PC-9 (cell line): ENCODE data around the gene GRIFIN. TPM values are rescaled to one million over a fixed set of nuclear protein-coding genes. Genes with fewer than 3 reads are reported as not detected.

ENCODE experiments used
- BruUV-seq: library from RNA; stranded (reverse); fragments of 400-500 nt; replicated peaks from 2 replicates; lab custom pipeline; 2021; lab: Mats Ljungman, UMichigan
- CTCF ChIA-PET: fragments of 300-600 bp; sonication (Branson Sonifier 250); formaldehyde crosslinking; loops from one replicate; lab custom pipeline; 2022; ENCODE audit warnings: antibody characterized with exemption; lab: Charles Lee
- POLR2A ChIA-PET: fragments of 300-600 bp; sonication (Branson Sonifier 250); formaldehyde crosslinking; loops from one replicate; lab custom pipeline; 2022; ENCODE audit warnings: antibody characterized with exemption; ENCODE audit not compliant: unreplicated experiment; lab: Charles Lee
- DNase-seq, 2 experiments: peaks; one replicate each; pipeline versions ENCODE4 v3.0.0 to v3.0.0-alpha.2; 2015 to 2022; ENCODE audit warnings: mixed read lengths in 1 of 2
- H2AFZ ChIP-seq: fragments of 200-600 bp; sonication (generic); 2 replicates; pipeline ENCODE4 v1.8.1; 2017; ENCODE audit warnings: antibody characterized with exemption
- H3F3A ChIP-seq: fragments of 200-600 bp; sonication (generic); 2 replicates; pipeline ENCODE4 v1.8.1; 2017; ENCODE audit warnings: antibody characterized with exemption, mild to moderate bottlenecking, low read depth; ENCODE audit not compliant: insufficient read depth
- H3K27ac ChIP-seq: fragments of 200-600 bp; sonication (generic); 2 replicates; pipeline ENCODE4 v1.6.1; 2016; ENCODE audit warnings: mixed run types
- H3K27me3 ChIP-seq: fragments of 200-600 bp; sonication (generic); 2 replicates; pipeline ENCODE4 v1.6.1; 2016; ENCODE audit warnings: low read depth, mixed run types; ENCODE audit not compliant: insufficient read depth
- H3K36me3 ChIP-seq: fragments of 200-600 bp; sonication (generic); 2 replicates; pipeline ENCODE4 v1.6.1; 2016; ENCODE audit warnings: low read depth, mixed run types
- H3K4me1 ChIP-seq: fragments of 200-600 bp; sonication (generic); replicated peaks from 2 replicates; pipeline ENCODE4 v1.6.1; 2016; ENCODE audit warnings: mixed run types; ENCODE audit not compliant: insufficient read depth
- H3K4me2 ChIP-seq: fragments of 200-600 bp; sonication (generic); 2 replicates; pipeline ENCODE4 v1.6.1; 2017; ENCODE audit warnings: mixed run types
- H3K4me3 ChIP-seq: fragments of 200-600 bp; sonication (generic); 2 replicates; pipeline ENCODE4 v1.6.1; 2016; ENCODE audit warnings: mixed run types
- H3K79me2 ChIP-seq: fragments of 200-600 bp; sonication (generic); 2 replicates; pipeline ENCODE4 v1.6.1; 2017; ENCODE audit warnings: low read depth, mixed run types
- H3K9me2 ChIP-seq: fragments of 200-600 bp; sonication (generic); 2 replicates; pipeline ENCODE4 v1.8.1; 2017; ENCODE audit warnings: mild to moderate bottlenecking; ENCODE audit not compliant: insufficient read depth
- H3K9me3 ChIP-seq: fragments of 200-600 bp; sonication (generic); 2 replicates; pipeline ENCODE4 v1.8.1; 2016; ENCODE audit warnings: low read depth; ENCODE audit not compliant: insufficient read depth
- H4K20me1 ChIP-seq: fragments of 200-600 bp; sonication (generic); 2 replicates; pipeline ENCODE4 v1.8.1; 2017; ENCODE audit not compliant: insufficient read depth
- EZH2 ChIP-seq: fragments of 200-600 bp; sonication (generic); IDR thresholded peaks from 2 replicates; pipeline ENCODE4 v1.8.0; 2017; ENCODE audit warnings: antibody characterized with exemption, low read depth
- intact Hi-C: fragments of 100-400 bp; cut with micrococcal nuclease; formaldehyde crosslinking; loops from one replicate; pipeline ENCODE4 v1.10.0; 2022; ENCODE audit not compliant: unreplicated experiment
- total RNA-seq: library from RNA; stranded (reverse); gene quantifications from 2 replicates; pipeline ENCODE4 v1.2.3, GENCODE V29; 2021
- TF ChIP-seq, protein P1 (sequence below): fragments of 200-600 bp; sonication (generic); conservative IDR thresholded peaks from 2 replicates; pipeline ENCODE4 v1.6.1; 2017; ENCODE audit warnings: mixed run types, antibody characterized with exemption, mild to moderate bottlenecking, moderate library complexity

GRIFIN gene
- total RNA-seq, 1 experiment from 2014 or later = not detected

DNA sequence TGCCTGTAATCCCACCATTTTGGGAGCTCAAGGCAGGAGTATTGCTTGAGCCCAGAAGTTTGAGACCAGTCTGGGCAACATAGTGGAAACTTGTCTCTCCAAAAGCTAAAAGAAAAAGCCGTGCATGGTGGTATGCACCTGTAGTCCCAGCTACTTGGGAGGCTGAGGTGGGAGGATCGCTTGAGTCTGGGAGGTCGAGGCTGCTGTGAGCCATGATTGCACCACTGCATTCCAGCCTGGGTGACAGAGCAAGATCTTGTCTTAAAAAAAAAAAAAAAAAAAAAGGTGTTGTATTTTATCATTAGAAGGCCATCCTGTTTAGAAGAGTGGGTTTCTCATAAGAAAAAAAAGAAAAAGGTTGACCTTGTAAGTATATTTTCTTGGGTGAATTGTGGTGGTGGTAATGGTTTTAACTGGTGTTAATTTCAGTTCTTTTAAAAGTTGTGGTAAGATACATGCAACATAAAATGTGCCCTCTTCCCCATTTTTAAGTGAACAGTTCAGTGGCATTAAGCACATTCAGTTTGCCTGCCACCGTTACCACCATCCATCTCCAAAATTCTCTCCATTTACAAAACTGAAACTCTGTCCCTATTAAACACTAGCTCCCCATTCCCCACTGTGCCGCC is 34.7 kb downstream of the GRIFIN start:
- ChIA-PET POLR2A (no interaction called here), CTCF (interaction anchor here (0.6 kb wide), 1 partner anchor 73 kb away, joined by 7 read pairs; no protein-coding TSS in a partner anchor)
- no peaks in the 10 kb centered on the region for H4K20me1 ChIP-seq
- H3K4me1 ChIP-seq = peaks cover 56% of the 10 kb centered on the region
- no TSS peak for BruUV-seq
- H3K9me2 ChIP-seq = no peaks in the 10 kb centered on the region
- no peaks in the 10 kb centered on the region for H3K9me3 ChIP-seq
- H3K4me3 ChIP-seq = no peak overlapping the region
- DNase-seq = peak in 1 of 2 experiments; percentile 42
- H3K36me3 ChIP-seq = no peaks in the 10 kb centered on the region
- peak overlapping the region; percentile 86 for H3K27ac ChIP-seq
- TF ChIP-seq, protein P1, sequence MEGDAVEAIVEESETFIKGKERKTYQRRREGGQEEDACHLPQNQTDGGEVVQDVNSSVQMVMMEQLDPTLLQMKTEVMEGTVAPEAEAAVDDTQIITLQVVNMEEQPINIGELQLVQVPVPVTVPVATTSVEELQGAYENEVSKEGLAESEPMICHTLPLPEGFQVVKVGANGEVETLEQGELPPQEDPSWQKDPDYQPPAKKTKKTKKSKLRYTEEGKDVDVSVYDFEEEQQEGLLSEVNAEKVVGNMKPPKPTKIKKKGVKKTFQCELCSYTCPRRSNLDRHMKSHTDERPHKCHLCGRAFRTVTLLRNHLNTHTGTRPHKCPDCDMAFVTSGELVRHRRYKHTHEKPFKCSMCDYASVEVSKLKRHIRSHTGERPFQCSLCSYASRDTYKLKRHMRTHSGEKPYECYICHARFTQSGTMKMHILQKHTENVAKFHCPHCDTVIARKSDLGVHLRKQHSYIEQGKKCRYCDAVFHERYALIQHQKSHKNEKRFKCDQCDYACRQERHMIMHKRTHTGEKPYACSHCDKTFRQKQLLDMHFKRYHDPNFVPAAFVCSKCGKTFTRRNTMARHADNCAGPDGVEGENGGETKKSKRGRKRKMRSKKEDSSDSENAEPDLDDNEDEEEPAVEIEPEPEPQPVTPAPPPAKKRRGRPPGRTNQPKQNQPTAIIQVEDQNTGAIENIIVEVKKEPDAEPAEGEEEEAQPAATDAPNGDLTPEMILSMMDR = no peak
- no peak for TF ChIP-seq EZH2
- H2AFZ ChIP-seq = no peak overlapping the region
- peak overlapping the region; percentile 79 for H3K4me2 ChIP-seq
- no peaks in the 10 kb centered on the region for H3K27me3 ChIP-seq
- intact Hi-C loops = no loop called here
- H3K79me2 ChIP-seq = no peaks in the 10 kb centered on the region; the same call in 1 of the 2 replicates
- H3F3A ChIP-seq = peaks cover 35% of the 10 kb centered on the region

DNA sequence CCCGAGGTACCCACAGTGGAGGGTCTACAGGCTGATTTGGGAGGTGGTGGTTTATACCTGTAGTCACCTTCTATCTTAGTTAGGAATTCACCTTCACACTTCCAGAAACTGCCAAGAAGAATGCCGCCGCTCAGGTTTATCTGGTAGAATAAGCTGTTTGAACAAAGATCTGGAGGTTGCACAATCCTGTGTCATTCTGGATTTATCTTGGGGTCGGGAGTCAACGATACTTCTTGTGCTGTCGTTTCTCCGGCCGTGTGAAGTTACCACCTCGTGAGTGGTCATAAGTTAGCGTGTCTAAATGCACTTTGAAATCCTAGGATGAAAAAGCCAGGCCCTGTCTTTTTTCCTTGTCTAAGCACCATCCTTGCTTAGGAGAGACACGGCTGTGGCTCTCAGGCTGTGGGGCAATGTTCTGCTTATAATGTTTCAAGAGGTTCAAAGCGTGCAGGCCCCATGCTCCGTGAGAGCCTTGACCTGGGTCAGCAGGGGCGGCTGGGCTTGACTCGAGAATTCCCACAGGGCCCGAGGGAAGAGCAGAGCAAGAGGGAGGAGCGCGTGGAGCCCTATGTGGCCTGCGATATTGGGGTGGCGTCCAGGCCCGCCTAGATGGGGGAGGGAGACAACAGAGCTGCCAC is 35.5 kb downstream of the GRIFIN start:
- POLR2A ChIA-PET = no interaction called here
- CTCF ChIA-PET = no interaction called here
- H3K4me1 ChIP-seq = peaks cover 56% of the 10 kb centered on the region

DNA sequence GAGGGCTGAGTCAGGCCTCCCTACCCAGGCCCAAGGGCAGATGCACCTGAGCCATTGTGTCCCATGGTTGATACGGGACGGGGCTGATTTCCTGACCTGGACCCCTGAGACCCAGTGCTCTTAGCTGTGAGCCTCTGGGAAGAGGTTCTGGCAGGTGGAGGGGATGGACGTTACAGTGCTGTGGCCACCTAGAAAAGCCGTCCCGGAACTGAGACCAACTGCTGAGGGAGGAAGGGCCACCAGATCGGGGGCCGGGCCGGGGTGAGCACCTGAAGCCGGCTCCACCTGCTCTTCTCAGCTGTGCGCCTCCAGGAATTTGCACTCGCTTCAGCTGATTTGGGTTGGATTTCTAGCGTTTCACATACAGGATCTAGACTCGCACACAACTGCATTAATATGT is 37.4 kb downstream of the GRIFIN start:
- H3F3A ChIP-seq = peaks cover 35% of the 10 kb centered on the region
- ChIA-PET CTCF (no interaction called here), POLR2A (no interaction called here)
- no peak overlapping the region for H3K27ac ChIP-seq
- no peak for TF ChIP-seq EZH2
- no peaks in the 10 kb centered on the region for H3K27me3 ChIP-seq
- intact Hi-C loops = no loop called here
- no TSS peak for BruUV-seq
- H3K9me3 ChIP-seq = no peaks in the 10 kb centered on the region
- no peak overlapping the region for H3K4me3 ChIP-seq
- H3K79me2 ChIP-seq = no peaks in the 10 kb centered on the region; the same call in 1 of the 2 replicates
- H3K4me2 ChIP-seq = no peak overlapping the region
- no peaks in the 10 kb centered on the region for H3K9me2 ChIP-seq
- H4K20me1 ChIP-seq = no peaks in the 10 kb centered on the region
- no peaks in the 10 kb centered on the region for H3K36me3 ChIP-seq
- no peak overlapping the region for H2AFZ ChIP-seq
- H3K4me1 ChIP-seq = peaks cover 56% of the 10 kb centered on the region
- no peak for DNase-seq

More for the DNA sequence above, 35.5 kb downstream of the GRIFIN start:
- H3K27me3 ChIP-seq = no peaks in the 10 kb centered on the region
- H3K36me3 ChIP-seq = no peaks in the 10 kb centered on the region
- no peaks in the 10 kb centered on the region for H3K9me3 ChIP-seq
- peak overlapping the region; percentile 86 for H3K27ac ChIP-seq
- H2AFZ ChIP-seq = peak overlapping the region; percentile 40; the same call in 1 of the 2 replicates
- BruUV-seq = no TSS peak
- H3K9me2 ChIP-seq = no peaks in the 10 kb centered on the region
- peaks cover 35% of the 10 kb centered on the region for H3F3A ChIP-seq
- no peaks in the 10 kb centered on the region for H4K20me1 ChIP-seq
- intact Hi-C loops = loop anchor here (1.0 kb wide), 2 partner anchors 15 to 40 kb away; no protein-coding TSS in a partner anchor
- H3K4me3 ChIP-seq = peak overlapping the region; percentile 32; the same call in 1 of the 2 replicates
- no peak for TF ChIP-seq EZH2
- TF ChIP-seq, protein P1 = no peak
- H3K79me2 ChIP-seq = no peaks in the 10 kb centered on the region; the same call in 1 of the 2 replicates
- DNase-seq = peak; percentile 82 to 98
- peak overlapping the region; percentile 79 for H3K4me2 ChIP-seq
